CMK (cell line): ENCODE data around the gene USP15.

ENCODE experiments used
- DNase-seq: peaks from one replicate; pipeline ENCODE4 v3.0.0-alpha.2; 2010; ENCODE audit warnings: low read depth

The USP15 gene

GRCh38 chr12:62284749-62285148, 24.5 kb downstream of the USP15 start:
- no peak for DNase-seq

GRCh38 chr12:62285284-62285683, 25.1 kb downstream of the USP15 start:
- no peak for DNase-seq

GRCh38 chr12:62288328-62288727, 28.1 kb downstream of the USP15 start:
- no peak for DNase-seq

- DNase-seq: peak; percentile 32
Observed at GRCh38 chr12:62290846-62291245, 30.6 kb downstream of the USP15 start.

- no peak for DNase-seq
Observed at GRCh38 chr12:62291864-62292760, 31.9 kb downstream of the USP15 start.

GRCh38 chr12:62292761-62293344, 32.6 kb downstream of the USP15 start:
- DNase-seq: no peak

- DNase-seq: no peak
Observed at GRCh38 chr12:62294378-62294777, 34.2 kb downstream of the USP15 start.

GRCh38 chr12:62296001-62296400, 35.8 kb downstream of the USP15 start:
- no peak for DNase-seq

- DNase-seq: no peak
Observed at GRCh38 chr12:62297321-62297720, 37.1 kb downstream of the USP15 start.

GRCh38 chr12:62299617-62300016, 39.4 kb downstream of the USP15 start:
- no peak for DNase-seq

- no peak for DNase-seq
Observed at GRCh38 chr12:62301080-62301798, 41.0 kb downstream of the USP15 start.

GRCh38 chr12:62301799-62302133, 41.6 kb downstream of the USP15 start:
- no peak for DNase-seq

GRCh38 chr12:62304560-62304959, 44.4 kb downstream of the USP15 start:
- DNase-seq: no peak

- no peak for DNase-seq
Observed at GRCh38 chr12:62305778-62306177, 45.6 kb downstream of the USP15 start.

- DNase-seq: no peak
Observed at GRCh38 chr12:62306569-62307530, 46.6 kb downstream of the USP15 start.

- DNase-seq: no peak
Observed at GRCh38 chr12:62308201-62308600, 48.0 kb downstream of the USP15 start.

- no peak for DNase-seq
Observed at GRCh38 chr12:62313727-62314380, 53.6 kb downstream of the USP15 start.

GRCh38 chr12:62317017-62317416, 56.8 kb downstream of the USP15 start:
- DNase-seq: no peak

- no peak for DNase-seq
Observed at GRCh38 chr12:62319058-62319457, 58.9 kb downstream of the USP15 start.

GRCh38 chr12:62320054-62320453, 59.9 kb downstream of the USP15 start:
- DNase-seq: peak; percentile 73

- no peak for DNase-seq
Observed at GRCh38 chr12:62323386-62323785, 63.2 kb downstream of the USP15 start.
